Measurements from ENCODE around the gene CEBPZ.

The CEBPZ gene

GRCh38 chr2:37180640-37181039, 50.8 kb downstream of the CEBPZ start:
- no peak for DNase-seq (ENCODE audit: low read depth in 2 of 2)

GRCh38 chr2:37180006-37180639, 51.3 kb downstream of the CEBPZ start:
- DNase-seq (ENCODE audit: low read depth in 2 of 2) = no peak

- DNase-seq (ENCODE audit: low read depth in 2 of 2) = no peak
These were observed 57.7 kb downstream of the CEBPZ start for GRCh38 chr2:37173741-37174140.

DNA sequence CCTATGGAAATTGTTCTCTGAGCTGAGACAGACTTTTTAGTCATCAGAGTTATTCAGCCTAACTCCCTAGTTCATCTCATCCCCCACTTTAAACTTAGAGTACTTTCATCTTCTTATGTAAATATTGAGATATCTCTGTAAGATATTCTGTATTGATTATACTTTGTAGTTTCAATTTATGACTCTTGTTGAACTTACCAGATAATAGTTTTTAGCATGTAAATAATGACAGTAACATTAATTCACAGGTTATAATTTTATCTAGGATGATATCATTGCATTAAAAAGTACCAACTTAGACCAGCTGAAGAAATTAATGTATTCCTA, 59.8 kb downstream of the CEBPZ start:
- no peak for DNase-seq (ENCODE audit: low read depth in 2 of 2)

GRCh38 chr2:37168217-37168981, 63.0 kb downstream of the CEBPZ start:
- DNase-seq (ENCODE audit: low read depth in 2 of 2) = no peak

DNA sequence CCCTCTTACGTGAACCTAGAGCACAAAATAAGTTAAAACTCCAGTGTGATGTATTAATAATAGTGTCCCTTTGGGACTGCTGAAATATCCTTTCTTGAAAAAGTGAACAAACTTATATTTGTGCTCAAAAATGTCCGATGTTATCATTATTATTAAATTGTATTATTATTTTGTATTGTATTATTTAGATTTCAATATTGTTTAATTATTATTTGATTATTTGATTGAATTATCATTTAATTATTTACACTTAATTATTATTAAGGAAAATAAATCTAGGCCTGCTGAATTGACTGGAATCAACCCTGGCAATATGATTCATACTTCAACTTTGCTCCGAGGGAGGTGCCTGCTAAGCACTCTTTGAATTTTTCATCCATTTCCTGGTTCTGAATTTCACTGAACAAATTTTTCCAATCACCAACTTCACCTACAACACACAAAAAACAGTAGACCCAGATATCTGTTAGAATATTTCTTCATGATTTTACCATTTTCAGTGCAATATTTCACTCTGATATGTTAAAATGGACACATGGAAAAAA, 63.7 kb downstream of the CEBPZ start:
- DNase-seq (ENCODE audit: low read depth in 2 of 2) = no peak

- no peak for DNase-seq (ENCODE audit: low read depth in 2 of 2)
These were observed 66.6 kb downstream of the CEBPZ start for GRCh38 chr2:37164757-37165156.

DNA sequence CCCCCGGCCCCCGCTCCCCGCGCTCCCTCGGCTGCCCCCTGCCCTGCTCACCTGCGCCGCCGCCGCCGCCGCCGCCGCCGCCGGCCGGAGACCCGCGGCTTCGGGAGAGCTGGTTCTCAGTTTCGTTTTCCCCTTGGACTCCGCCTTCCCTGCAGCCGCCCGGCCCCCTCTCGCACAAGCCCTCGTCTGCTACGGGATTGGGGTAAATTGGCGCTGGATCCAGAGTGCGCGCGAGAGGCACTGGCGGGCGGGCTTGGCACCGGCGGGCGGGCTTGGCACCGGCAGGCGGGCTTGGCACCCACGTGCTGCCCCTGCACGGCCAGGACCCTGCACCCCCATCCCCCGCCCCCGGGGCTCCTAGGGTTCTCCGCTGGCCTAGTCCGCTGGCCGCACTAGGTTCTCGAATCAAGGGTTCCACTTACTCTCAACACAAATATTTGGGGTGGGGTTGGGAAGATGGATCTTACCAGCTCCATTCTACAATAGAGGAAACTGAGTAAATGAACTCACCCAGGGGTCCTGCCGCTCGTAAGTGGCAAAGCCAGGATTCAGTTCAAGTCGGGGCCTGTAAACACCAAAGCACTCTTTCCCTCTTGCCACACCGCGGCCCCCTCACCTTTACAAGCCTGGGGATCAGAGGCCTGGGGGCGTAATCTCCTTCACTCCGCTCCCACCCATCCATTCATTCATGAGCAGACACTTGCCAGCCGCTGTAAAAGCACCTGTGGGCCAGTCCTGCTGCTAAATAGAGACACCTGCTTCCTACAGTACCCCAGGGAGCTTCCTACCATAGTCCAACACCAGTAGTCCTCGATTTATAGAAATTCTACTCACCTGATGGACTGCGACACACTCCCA, 74.3 kb downstream of the CEBPZ start, which contains the start of gene EIF2AK2:
EIF2AK2 (minus strand) TSS at position 124 of the 858 bp plus-strand sequence. CDS start 9,174 bp downstream, outside the sequence.
- DNase-seq (ENCODE audit: low read depth in 2 of 2) = peak; percentile 73 to 78

GRCh38 chr2:37156071-37156856, 75.1 kb downstream of the CEBPZ start:
- peak; percentile 13 to 20 for DNase-seq (ENCODE audit: low read depth in 2 of 2)

DNA sequence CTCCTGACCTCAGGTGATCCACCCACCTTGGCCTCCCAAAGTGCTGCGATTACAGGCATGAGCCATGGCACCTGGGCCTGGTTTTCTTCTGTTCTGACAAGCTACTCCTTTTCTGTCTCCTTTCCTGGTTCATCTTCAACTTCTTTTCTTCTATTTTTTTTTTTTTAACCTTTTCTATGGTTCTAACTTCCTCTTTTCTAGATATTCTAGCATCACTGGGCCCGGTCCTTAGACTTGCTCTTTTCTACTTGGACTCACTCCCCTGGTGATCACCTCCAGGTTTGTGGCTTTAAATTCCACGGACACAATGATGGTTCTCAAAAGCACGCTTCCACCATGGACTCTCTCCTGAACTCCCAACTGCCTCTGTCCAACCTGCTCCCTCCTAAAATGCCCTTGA, 76.6 kb downstream of the CEBPZ start:
- no peak for DNase-seq (ENCODE audit: low read depth in 2 of 2)

- DNase-seq (ENCODE audit: low read depth in 2 of 2) = no peak
These were observed 78.2 kb downstream of the CEBPZ start for GRCh38 chr2:37153224-37153623.
